A549 (cell line): Measurements from ENCODE around the gene GC.
"Not testable (repeated sequence)": the region's sequence is repeated elsewhere in the genome, so short reads cannot be mapped to it uniquely, and the experiment has no call there.

Experiments used
- EHMT2 ChIP-seq: fragments of 200-600 bp; sonication (generic); IDR thresholded peaks from 2 replicates; pipeline ENCODE4 v1.6.1; 2016; ENCODE audit warnings: antibody characterized with exemption, low read depth, mild to moderate bottlenecking, moderate library complexity
- POLR2A ChIP-seq: IDR thresholded peaks from 2 replicates; pipeline ENCODE4 v1.6.1; 2012; ENCODE audit warnings: mild to moderate bottlenecking, low read length
- TF ChIP-seq, protein P1 (sequence below): fragments of >200 bp; sonication (Bioruptor Twin); formaldehyde crosslinking; IDR thresholded peaks from 3 replicates; pipeline ENCODE4 v1.5.1; 2016
- TF ChIP-seq, protein P2 (sequence below): fragments of 200-600 bp; sonication (generic); IDR thresholded peaks from 2 replicates; pipeline ENCODE4 v1.6.1; 2016; ENCODE audit warnings: antibody characterized with exemption, mild to moderate bottlenecking, moderate library complexity

DNA sequence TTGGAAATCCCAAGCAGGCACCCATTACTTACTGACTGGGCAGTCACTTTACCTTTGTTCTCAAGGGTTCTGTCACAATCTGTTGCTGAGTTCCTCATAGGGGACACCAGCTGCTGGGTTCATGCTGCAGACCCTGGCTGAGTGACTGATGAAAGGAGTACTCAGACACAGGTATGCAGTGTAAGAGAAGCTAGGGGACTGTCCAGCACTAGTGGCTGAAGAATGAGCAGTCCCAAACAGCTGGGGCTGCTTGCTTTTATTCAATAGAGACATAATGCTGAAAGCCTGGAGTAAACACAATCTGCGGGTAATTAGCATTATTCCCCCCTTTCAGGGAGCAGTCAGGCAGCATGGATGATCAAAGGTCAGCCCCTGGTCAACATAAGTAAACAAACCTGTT lies 25.9 kb upstream of the GC start:
- not testable (repeated sequence) for TF ChIP-seq EHMT2, POLR2A
- TF ChIP-seq, protein P1, sequence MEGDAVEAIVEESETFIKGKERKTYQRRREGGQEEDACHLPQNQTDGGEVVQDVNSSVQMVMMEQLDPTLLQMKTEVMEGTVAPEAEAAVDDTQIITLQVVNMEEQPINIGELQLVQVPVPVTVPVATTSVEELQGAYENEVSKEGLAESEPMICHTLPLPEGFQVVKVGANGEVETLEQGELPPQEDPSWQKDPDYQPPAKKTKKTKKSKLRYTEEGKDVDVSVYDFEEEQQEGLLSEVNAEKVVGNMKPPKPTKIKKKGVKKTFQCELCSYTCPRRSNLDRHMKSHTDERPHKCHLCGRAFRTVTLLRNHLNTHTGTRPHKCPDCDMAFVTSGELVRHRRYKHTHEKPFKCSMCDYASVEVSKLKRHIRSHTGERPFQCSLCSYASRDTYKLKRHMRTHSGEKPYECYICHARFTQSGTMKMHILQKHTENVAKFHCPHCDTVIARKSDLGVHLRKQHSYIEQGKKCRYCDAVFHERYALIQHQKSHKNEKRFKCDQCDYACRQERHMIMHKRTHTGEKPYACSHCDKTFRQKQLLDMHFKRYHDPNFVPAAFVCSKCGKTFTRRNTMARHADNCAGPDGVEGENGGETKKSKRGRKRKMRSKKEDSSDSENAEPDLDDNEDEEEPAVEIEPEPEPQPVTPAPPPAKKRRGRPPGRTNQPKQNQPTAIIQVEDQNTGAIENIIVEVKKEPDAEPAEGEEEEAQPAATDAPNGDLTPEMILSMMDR: not testable (repeated sequence)
- TF ChIP-seq, protein P2, sequence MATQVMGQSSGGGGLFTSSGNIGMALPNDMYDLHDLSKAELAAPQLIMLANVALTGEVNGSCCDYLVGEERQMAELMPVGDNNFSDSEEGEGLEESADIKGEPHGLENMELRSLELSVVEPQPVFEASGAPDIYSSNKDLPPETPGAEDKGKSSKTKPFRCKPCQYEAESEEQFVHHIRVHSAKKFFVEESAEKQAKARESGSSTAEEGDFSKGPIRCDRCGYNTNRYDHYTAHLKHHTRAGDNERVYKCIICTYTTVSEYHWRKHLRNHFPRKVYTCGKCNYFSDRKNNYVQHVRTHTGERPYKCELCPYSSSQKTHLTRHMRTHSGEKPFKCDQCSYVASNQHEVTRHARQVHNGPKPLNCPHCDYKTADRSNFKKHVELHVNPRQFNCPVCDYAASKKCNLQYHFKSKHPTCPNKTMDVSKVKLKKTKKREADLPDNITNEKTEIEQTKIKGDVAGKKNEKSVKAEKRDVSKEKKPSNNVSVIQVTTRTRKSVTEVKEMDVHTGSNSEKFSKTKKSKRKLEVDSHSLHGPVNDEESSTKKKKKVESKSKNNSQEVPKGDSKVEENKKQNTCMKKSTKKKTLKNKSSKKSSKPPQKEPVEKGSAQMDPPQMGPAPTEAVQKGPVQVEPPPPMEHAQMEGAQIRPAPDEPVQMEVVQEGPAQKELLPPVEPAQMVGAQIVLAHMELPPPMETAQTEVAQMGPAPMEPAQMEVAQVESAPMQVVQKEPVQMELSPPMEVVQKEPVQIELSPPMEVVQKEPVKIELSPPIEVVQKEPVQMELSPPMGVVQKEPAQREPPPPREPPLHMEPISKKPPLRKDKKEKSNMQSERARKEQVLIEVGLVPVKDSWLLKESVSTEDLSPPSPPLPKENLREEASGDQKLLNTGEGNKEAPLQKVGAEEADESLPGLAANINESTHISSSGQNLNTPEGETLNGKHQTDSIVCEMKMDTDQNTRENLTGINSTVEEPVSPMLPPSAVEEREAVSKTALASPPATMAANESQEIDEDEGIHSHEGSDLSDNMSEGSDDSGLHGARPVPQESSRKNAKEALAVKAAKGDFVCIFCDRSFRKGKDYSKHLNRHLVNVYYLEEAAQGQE: not testable (repeated sequence)
